Measurements from ENCODE around the gene PPP1R14D.

- no peak for TF ChIP-seq CTCF (IDR thresholded peaks at IDR 0.05)
- no peak for TF ChIP-seq POLR2AphosphoS5 (IDR thresholded peaks at IDR 0.05; ENCODE audit: insufficient read depth in 1 of 2, low read depth in 1 of 2)
These were observed 28.2 kb upstream of the PPP1R14D start for GRCh38 chr15:40856746-40857145.

Data from vagina (tissue), 2 donors.